ENCODE measurements around the gene MT1B.

The MT1B gene

DNA sequence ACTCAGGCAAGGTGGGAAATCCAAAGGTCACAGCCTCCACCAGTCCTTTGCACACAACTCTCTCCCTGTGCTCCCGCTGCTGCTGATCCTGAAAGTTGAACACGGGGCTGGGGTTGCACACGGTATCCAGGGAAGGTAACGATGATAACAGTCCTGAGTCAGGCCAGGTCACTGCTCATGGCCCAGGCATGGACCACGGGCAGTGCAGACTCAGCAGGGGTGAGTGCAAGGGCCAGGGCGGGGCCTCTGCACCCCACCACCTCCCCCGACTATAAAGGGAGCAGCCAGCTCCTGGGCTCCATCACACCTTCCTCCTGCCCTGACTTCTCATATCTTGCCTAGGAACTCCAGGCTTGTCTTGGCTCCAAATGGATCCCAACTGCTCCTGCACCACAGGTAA lies at the start of gene MT1B:
Gene MT1B (plus strand): TSS at position 301 of the 400 bp plus-strand sequence. CDS start 68 bp downstream, at position 369.
- no peak for DNase-seq
- intact Hi-C loops (cut with DNase I): no loop called here

DNA sequence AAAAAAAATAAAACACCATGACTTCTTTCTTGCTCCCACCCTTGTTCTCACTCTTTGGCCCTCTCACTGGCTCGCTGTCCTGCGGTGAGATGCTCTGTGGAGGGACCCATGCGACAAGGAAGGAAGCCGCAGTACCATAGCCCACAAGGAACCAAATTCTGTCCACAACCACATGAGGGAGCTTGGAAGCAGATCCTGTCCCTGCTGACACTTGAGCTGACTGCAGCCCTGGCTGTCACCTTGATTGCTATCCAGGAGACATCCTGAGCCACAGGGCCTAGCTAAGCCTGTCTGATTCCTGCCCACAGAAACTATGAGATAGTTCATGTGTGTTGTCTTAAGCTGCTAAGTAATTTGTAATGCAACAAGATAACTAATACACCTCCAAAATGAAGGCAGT lies 48.1 kb upstream of the MT1B start:
- DNase-seq: peak in 31 of 42 donors; percentile 47 to 84 (median 66)
- intact Hi-C loops (cut with DNase I): loop anchor here (5.0 kb wide), 2 partner anchors 86 to 99 kb away; no protein-coding TSS in a partner anchor

- intact Hi-C loops (cut with DNase I): loop anchor here (5.0 kb wide), 2 partner anchors 88 to 97 kb away; no protein-coding TSS in a partner anchor
- no peak for DNase-seq
Observed at GRCh38 chr16:56604966-56605365, 46.7 kb upstream of the MT1B start.

- no peak for DNase-seq
- intact Hi-C loops (cut with DNase I): no loop called here
Observed at GRCh38 chr16:56605475-56605874, 46.2 kb upstream of the MT1B start.

- intact Hi-C loops (cut with DNase I): no loop called here
- peak in 6 of 42 donors; percentile 32 to 68 (median 38) for DNase-seq
Observed at GRCh38 chr16:56606071-56606475, 45.6 kb upstream of the MT1B start.

- no peak for DNase-seq
- intact Hi-C loops (cut with DNase I): no loop called here
Observed at GRCh38 chr16:56606476-56607108, 45.1 kb upstream of the MT1B start.

GRCh38 chr16:56607109-56607618 lies 44.5 kb upstream of the MT1B start:
- peak in 1 of 42 donors; percentile 48 for DNase-seq
- intact Hi-C loops (cut with DNase I): no loop called here

- DNase-seq: no peak
- intact Hi-C loops (cut with DNase I): no loop called here
Observed at GRCh38 chr16:56607675-56608042, 44.0 kb upstream of the MT1B start.

DNA sequence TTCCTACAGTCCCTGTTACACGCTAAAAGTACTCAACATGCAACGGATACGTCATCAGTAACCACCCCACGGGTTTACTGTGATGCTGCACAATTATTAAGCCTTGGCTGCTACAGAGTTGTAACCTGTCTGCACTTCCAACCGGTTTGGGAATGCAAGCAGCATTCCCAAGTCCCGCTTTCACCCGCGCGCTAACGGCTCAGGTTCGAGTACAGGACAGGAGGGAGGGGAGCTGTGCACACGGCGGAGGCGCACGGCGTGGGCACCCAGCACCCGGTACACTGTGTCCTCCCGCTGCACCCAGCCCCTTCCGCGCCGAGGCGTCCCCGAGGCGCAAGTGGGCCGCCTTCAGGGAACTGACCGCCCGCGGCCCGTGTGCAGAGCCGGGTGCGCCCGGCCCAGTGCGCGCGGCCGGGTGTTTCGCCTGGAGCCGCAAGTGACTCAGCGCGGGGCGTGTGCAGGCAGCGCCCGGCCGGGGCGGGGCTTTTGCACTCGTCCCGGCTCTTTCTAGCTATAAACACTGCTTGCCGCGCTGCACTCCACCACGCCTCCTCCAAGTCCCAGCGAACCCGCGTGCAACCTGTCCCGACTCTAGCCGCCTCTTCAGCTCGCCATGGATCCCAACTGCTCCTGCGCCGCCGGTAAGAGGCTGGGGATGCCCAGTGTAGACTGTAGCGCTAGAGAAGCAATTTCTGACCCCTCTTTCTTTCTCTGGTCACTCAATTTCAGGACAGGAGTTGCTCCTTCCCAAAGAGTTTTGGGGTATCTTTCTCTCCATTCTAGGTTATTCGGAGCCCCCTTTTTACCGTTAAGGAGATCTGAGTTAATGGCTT lies 43.4 kb upstream of the MT1B start, which contains the start of gene MT2A:
Gene MT2A (plus strand): TSS at position 542 of the 833 bp plus-strand sequence. CDS start 72 bp downstream, at position 614.
- DNase-seq: peak; percentile 84 to 98 (median 93)
- intact Hi-C loops (cut with DNase I): no loop called here

DNA sequence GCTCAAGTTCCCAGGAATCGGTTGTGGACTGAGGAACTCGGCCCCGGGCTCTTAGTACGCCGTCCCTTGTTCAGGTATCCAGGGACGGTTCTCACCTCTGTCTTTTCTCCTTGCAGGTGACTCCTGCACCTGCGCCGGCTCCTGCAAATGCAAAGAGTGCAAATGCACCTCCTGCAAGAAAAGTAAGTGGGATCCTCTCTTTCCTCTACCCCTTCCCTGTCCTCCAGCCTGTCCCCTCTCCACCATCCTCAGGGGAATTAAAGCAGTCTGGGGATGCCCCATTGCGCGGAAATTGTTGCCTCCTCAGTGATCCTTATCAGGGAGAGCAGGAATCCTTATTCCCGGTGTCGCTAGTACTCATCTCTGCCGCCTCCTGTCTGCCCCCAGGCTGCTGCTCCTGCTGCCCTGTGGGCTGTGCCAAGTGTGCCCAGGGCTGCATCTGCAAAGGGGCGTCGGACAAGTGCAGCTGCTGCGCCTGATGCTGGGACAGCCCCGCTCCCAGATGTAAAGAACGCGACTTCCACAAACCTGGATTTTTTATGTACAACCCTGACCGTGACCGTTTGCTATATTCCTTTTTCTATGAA lies 42.7 kb upstream of the MT1B start:
- intact Hi-C loops (cut with DNase I): no loop called here
- peak in 29 of 42 donors; percentile 42 to 75 (median 55) for DNase-seq

GRCh38 chr16:56609463-56609921 lies 42.2 kb upstream of the MT1B start:
- intact Hi-C loops (cut with DNase I): no loop called here
- peak in 31 of 42 donors; percentile 40 to 85 (median 67) for DNase-seq

DNA sequence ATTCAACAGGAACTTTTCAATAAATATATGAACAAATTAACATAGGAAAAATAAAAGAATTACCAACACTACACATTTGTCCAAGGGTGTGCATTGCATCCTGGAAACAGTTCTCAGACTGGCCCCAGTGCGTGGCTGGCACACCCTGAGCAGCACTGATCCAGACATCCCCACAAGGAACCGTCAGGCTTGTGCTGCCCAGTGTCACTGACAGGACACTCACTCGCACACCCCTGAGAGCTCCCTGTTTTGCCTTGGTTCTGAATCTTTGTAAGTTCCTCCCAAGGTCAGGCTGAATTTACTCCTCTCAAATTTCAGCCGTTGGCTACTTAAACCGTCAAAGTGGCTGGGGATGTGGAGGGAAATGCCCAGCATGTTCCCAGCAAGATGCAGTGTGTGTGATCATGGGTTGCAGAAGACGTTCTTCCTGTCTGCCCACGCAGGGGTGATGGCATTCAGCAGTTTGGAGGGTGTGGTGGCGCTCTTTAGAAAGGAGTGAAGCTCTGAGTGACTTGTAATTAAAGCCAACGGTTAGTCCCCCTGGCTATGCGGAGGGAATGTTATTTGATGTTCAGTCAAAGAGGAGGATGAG lies 41.6 kb upstream of the MT1B start:
- intact Hi-C loops (cut with DNase I): no loop called here
- DNase-seq: peak in 13 of 42 donors; percentile 27 to 75 (median 52)

DNA sequence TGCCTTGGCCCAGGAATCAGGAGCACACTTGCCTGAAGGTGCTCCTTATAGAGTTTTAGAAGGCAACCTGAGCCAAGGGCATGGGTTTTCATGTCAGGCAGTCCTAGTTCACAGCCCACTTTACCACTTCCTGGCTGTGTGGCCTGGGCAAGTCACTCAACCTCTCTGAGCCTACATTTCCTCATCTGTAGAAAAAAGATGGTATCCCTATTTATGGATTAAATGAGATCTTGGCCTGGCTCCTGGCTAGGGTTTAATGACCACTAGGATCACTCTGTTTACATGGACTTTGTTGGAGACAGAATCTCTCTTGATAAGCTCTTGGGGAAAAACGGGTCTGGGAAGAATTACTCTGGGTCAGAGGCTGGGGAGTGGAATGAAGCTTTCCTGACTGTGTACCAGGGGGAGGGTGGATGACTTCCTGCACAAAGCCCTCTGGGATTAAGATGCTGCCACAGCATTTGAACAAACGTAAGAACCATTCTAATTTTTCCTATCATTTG lies 41.0 kb upstream of the MT1B start:
- intact Hi-C loops (cut with DNase I): no loop called here
- DNase-seq: no peak

- peak in 13 of 42 donors; percentile 34 to 73 (median 49) for DNase-seq
- intact Hi-C loops (cut with DNase I): no loop called here
Observed at GRCh38 chr16:56611281-56611833, 40.3 kb upstream of the MT1B start.

DNA sequence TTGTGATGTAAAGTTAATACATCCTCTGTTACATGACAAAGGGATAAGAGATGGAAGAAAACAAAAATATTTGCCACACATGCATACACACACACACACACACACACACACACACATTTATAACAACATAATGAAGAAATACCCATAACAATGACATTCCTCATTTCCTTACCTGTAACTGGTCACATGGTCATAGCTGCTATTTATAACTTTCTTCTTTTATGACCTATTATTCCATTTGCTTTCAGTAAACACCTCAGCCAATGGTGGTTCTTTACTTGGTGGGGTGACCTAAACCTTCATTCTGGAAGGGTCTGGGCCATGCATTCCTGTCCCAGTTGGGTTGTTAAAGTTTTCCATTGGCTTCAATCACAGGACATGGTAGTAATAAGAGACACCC lies 38.0 kb upstream of the MT1B start:
- intact Hi-C loops (cut with DNase I): no loop called here

GRCh38 chr16:56614549-56614991 lies 37.1 kb upstream of the MT1B start:
- DNase-seq: no peak
- intact Hi-C loops (cut with DNase I): no loop called here

More for the DNA sequence above, 38.0 kb upstream of the MT1B start:
- no peak for DNase-seq

- intact Hi-C loops (cut with DNase I): no loop called here
- DNase-seq: no peak
Observed at GRCh38 chr16:56615353-56615752, 36.3 kb upstream of the MT1B start.

- intact Hi-C loops (cut with DNase I): no loop called here
- DNase-seq: no peak
Observed at GRCh38 chr16:56616608-56617211, 35.0 kb upstream of the MT1B start.

Data from head of caudate nucleus (tissue), 42 donors.